Mesothelial cell of epicardium (in vitro differentiated cells): ENCODE data around the gene IL17REL. TPM values are rescaled to one million over a fixed set of nuclear protein-coding genes. Genes with fewer than 3 reads are reported as not detected.

ENCODE experiments used
- DNase-seq, 2 experiments: peaks; one replicate each; pipeline ENCODE4 v3.0.0; 2021; ENCODE audit warnings: low spot score in 2 of 2; ENCODE audit not compliant: unreplicated experiment in 2 of 2
- H3K27ac Mint-ChIP-seq: 2 replicates; pipeline ENCODE4 v1.8.0; 2021; ENCODE audit warnings: mixed read lengths
- H3K27me3 Mint-ChIP-seq: 2 replicates; pipeline ENCODE4 v1.8.0; 2021; ENCODE audit warnings: low read depth, mixed read lengths
- H3K36me3 Mint-ChIP-seq: 2 replicates; pipeline ENCODE4 v1.8.0; 2021; ENCODE audit warnings: mixed read lengths
- H3K4me1 Mint-ChIP-seq: 2 replicates; pipeline ENCODE4 v1.8.0; 2021; ENCODE audit warnings: mixed read lengths
- H3K4me3 Mint-ChIP-seq: 2 replicates; pipeline ENCODE4 v1.8.0; 2021; ENCODE audit warnings: mild to moderate bottlenecking, moderate library complexity, mixed read lengths
- H3K9me3 Mint-ChIP-seq: 2 replicates; pipeline ENCODE4 v1.8.0; 2021; ENCODE audit warnings: mixed read lengths
- CTCF ChIP-seq: fragments of 200-600 bp; sonication (generic); IDR thresholded peaks from one replicate; pipeline ENCODE4 v1.5.0; 2021; ENCODE audit warnings: antibody characterized with exemption; ENCODE audit not compliant: unreplicated experiment
- total RNA-seq: library from RNA; stranded (reverse); gene quantifications from 3 replicates; pipeline ENCODE4 v1.2.1, GENCODE V29; 2021

The IL17REL gene
- total RNA-seq, 1 donor from 2014 or later: 0.31 TPM

- no peaks in the 10 kb centered on the region for H3K27me3 Mint-ChIP-seq
- DNase-seq: peak; percentile 73 to 75
- peaks cover 3% of the 10 kb centered on the region for H3K36me3 Mint-ChIP-seq
- no peak for TF ChIP-seq CTCF
- H3K4me1 Mint-ChIP-seq: peaks cover 17% of the 10 kb centered on the region
- H3K9me3 Mint-ChIP-seq: no peaks in the 10 kb centered on the region
- peak overlapping the region; percentile 87 for H3K4me3 Mint-ChIP-seq
- peak overlapping the region; percentile 93 for H3K27ac Mint-ChIP-seq
Measured at GRCh38 chr22:49962012-49962750, 50.4 kb downstream of the IL17REL start.

DNA sequence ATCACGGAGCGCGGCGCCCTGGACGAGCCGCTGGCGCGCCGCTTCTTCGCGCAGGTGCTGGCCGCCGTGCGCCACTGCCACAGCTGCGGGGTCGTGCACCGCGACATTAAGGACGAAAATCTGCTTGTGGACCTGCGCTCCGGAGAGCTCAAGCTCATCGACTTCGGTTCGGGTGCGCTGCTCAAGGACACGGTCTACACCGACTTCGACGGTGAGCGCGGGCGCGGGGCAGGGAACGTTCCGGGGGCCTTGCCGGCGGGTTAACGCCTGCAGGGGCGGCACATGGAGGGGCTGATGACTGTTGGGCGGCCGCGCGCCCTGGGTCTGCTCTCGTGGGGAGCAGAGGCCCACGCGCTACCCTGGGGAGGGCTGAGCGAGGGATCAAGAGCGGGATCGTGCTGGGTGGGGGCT is 51.0 kb downstream of the IL17REL start:
- Mint-ChIP-seq H3K4me1 (peaks cover 21% of the 10 kb centered on the region), H3K36me3 (peaks cover 3% of the 10 kb centered on the region), H3K4me3 (peak overlapping the region; percentile 87), H3K9me3 (no peaks in the 10 kb centered on the region), H3K27me3 (no peaks in the 10 kb centered on the region), H3K27ac (peak overlapping the region; percentile 93)
- no peak for TF ChIP-seq CTCF
- no peak for DNase-seq

DNA sequence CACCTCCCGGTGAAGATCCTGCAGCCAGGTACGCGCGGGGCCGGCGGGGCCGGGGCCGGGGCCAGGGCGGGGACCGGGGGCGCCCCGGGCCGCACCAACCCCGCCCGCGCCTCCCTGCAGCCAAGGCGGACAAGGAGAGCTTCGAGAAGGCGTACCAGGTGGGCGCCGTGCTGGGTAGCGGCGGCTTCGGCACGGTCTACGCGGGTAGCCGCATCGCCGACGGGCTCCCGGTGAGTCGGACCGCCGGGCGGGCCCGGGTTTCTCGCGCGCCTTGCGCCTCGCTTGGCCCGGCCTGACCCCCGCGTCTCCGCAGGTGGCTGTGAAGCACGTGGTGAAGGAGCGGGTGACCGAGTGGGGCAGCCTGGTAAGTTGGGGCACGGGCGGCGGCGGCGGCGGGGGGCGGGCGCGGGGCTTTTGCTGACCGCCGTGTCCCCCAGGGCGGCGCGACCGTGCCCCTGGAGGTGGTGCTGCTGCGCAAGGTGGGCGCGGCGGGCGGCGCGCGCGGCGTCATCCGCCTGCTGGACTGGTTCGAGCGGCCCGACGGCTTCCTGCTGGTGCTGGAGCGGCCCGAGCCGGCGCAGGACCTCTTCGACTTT is 51.5 kb downstream of the IL17REL start:
- Mint-ChIP-seq H3K9me3 (no peaks in the 10 kb centered on the region), H3K27ac (peak overlapping the region; percentile 93), H3K4me3 (peak overlapping the region; percentile 87), H3K36me3 (peaks cover 3% of the 10 kb centered on the region), H3K4me1 (peaks cover 26% of the 10 kb centered on the region), H3K27me3 (no peaks in the 10 kb centered on the region)
- no peak for TF ChIP-seq CTCF
- DNase-seq: peak in 1 of 2 experiments; percentile 53

- Mint-ChIP-seq H3K4me1 (peaks cover 31% of the 10 kb centered on the region), H3K36me3 (peaks cover 3% of the 10 kb centered on the region), H3K9me3 (no peaks in the 10 kb centered on the region), H3K27me3 (no peaks in the 10 kb centered on the region), H3K27ac (peak within 1 kb of the TSS; percentile 93), H3K4me3 (peak within 1 kb of the TSS; percentile 87)
- DNase-seq: peak; percentile 83 to 94
- TF ChIP-seq CTCF: no peak
Measured at GRCh38 chr22:49960159-49961004, 52.2 kb downstream of the IL17REL start, which contains the start of gene PIM3. Gene PIM3 (plus strand): TSS chr22:49960772. CDS start chr22:49960948, 176 bp downstream.

DNA sequence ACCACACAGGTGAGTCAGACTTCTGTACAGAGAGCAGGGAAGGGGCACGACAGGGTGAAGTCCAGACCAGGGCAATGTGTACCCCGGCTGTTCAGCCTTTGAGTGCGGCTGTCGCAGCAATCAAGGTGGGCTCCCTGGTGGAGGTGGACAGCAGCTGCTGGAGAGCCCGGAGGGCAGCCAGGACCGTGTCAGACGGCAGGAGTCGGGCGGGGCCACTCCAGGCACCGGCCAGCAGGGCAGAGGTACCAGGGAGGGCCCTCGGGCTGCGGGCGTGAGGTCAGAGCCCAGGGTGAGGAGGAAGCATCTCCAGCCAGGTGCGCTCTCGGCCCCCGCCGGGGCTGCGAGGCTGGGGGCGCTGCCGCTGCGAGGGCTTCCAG is 52.8 kb downstream of the IL17REL start:
- H3K4me3 Mint-ChIP-seq: peak overlapping the region; percentile 46
- peaks cover 36% of the 10 kb centered on the region for H3K4me1 Mint-ChIP-seq
- no peaks in the 10 kb centered on the region for H3K9me3 Mint-ChIP-seq
- H3K27me3 Mint-ChIP-seq: no peaks in the 10 kb centered on the region
- H3K27ac Mint-ChIP-seq: no peak overlapping the region
- no peak for TF ChIP-seq CTCF
- DNase-seq: no peak
- peaks cover 3% of the 10 kb centered on the region for H3K36me3 Mint-ChIP-seq
